Astrocyte of the hippocampus (primary cell): Measurements from ENCODE around the gene SFT2D1.
A peak's percentile ranks its signal among the peaks of the same experiment; 100 is the strongest.

ENCODE experiments used
- DNase-seq: peaks from one replicate; pipeline ENCODE4 v3.0.0; 2011; ENCODE audit warnings: low read depth, low spot score

Gene SFT2D1

GRCh38 chr6:166307082-166308032 is 35.0 kb downstream of the SFT2D1 start:
- peak; percentile 46 for DNase-seq

GRCh38 chr6:166306378-166307081 is 35.8 kb downstream of the SFT2D1 start:
- no peak for DNase-seq

- DNase-seq = no peak
Measured at GRCh38 chr6:166305562-166306117, 36.7 kb downstream of the SFT2D1 start.

GRCh38 chr6:166304106-166304505 is 38.2 kb downstream of the SFT2D1 start:
- DNase-seq = no peak

GRCh38 chr6:166301611-166302529 is 40.5 kb downstream of the SFT2D1 start:
- no peak for DNase-seq

- DNase-seq = no peak
Measured at GRCh38 chr6:166300357-166300987, 41.9 kb downstream of the SFT2D1 start.

- no peak for DNase-seq
Measured at GRCh38 chr6:166297606-166298005, 44.7 kb downstream of the SFT2D1 start.

- DNase-seq = no peak
Measured at GRCh38 chr6:166296035-166296883, 46.1 kb downstream of the SFT2D1 start.

GRCh38 chr6:166293731-166294584 is 48.4 kb downstream of the SFT2D1 start:
- DNase-seq = no peak

GRCh38 chr6:166289207-166290060 is 52.9 kb downstream of the SFT2D1 start:
- no peak for DNase-seq

- no peak for DNase-seq
Measured at GRCh38 chr6:166286839-166287271, 55.5 kb downstream of the SFT2D1 start.

GRCh38 chr6:166285233-166285632 is 57.1 kb downstream of the SFT2D1 start:
- no peak for DNase-seq

- no peak for DNase-seq
Measured at GRCh38 chr6:166284640-166285039, 57.7 kb downstream of the SFT2D1 start.

- DNase-seq = peak; percentile 23
Measured at GRCh38 chr6:166282394-166283032, 59.8 kb downstream of the SFT2D1 start.

GRCh38 chr6:166281104-166281503 is 61.2 kb downstream of the SFT2D1 start:
- DNase-seq = no peak

- DNase-seq = no peak
Measured at GRCh38 chr6:166279393-166279679, 63.0 kb downstream of the SFT2D1 start.

GRCh38 chr6:166278579-166279392 is 63.6 kb downstream of the SFT2D1 start:
- no peak for DNase-seq
